H1 (cell line): Measurements from ENCODE around the gene RING1. TPM values are rescaled to one million over a fixed set of nuclear protein-coding genes. Genes with fewer than 3 reads are reported as not detected.

ENCODE experiments used
- CTCF ChIA-PET: fragments of 300-600 bp; sonication (Branson Sonifier 250); formaldehyde crosslinking; loops from one replicate; lab custom pipeline; 2021; ENCODE audit not compliant: partially characterized antibody; lab: Charles Lee
- POLR2A ChIA-PET: fragments of 300-600 bp; sonication (Branson Sonifier 250); formaldehyde crosslinking; loops from one replicate; lab custom pipeline; 2021; ENCODE audit warnings: inconsistent platforms; ENCODE audit not compliant: partially characterized antibody; lab: Charles Lee
- DNase-seq, 2 experiments: peaks; one replicate each; pipeline versions ENCODE4 v3.0.0 to v3.0.0-alpha.2; 2010 to 2022; ENCODE audit warnings: low spot score in 2 of 2, low read depth in 1 of 2, mixed read lengths in 1 of 2
- FAIRE-seq: peaks from 2 replicates; lab custom pipeline; 2011; peaks lifted over from hg19 to GRCh38; lab: Jason Lieb, UNC
- H2AFZ ChIP-seq: 2 replicates; pipeline ENCODE4 v1.8.1; 2012; ENCODE audit warnings: low read length, inconsistent platforms
- H2AK5ac ChIP-seq: 2 replicates; pipeline ENCODE4 v1.6.1; 2013; ENCODE audit warnings: low read depth, low read length
- H2BK120ac ChIP-seq: replicated peaks from 2 replicates; pipeline ENCODE3; 2013; ENCODE audit warnings: low read depth, low read length, inconsistent platforms
- H2BK12ac ChIP-seq: 2 replicates; pipeline ENCODE4 v1.6.1; 2013; ENCODE audit warnings: low read depth, low read length
- H2BK15ac ChIP-seq: 2 replicates; pipeline ENCODE4 v1.6.1; 2013; ENCODE audit warnings: low read length
- H2BK20ac ChIP-seq: 2 replicates; pipeline ENCODE4 v1.6.1; 2013; ENCODE audit warnings: low read length
- H2BK5ac ChIP-seq: 2 replicates; pipeline ENCODE4 v1.6.1; 2013; ENCODE audit warnings: low read depth, low read length
- H3K14ac ChIP-seq: 2 replicates; pipeline ENCODE4 v1.6.1; 2013; ENCODE audit warnings: inconsistent platforms; ENCODE audit not compliant: insufficient read length
- H3K18ac ChIP-seq: 2 replicates; pipeline ENCODE4 v1.6.1; 2013; ENCODE audit warnings: low read length; ENCODE audit errors: extremely low read depth
- H3K23ac ChIP-seq: 2 replicates; pipeline ENCODE4 v1.6.1; 2013; ENCODE audit warnings: inconsistent platforms; ENCODE audit not compliant: insufficient read length
- H3K23me2 ChIP-seq: 2 replicates; pipeline ENCODE4 v1.6.1; 2013; ENCODE audit warnings: low read depth, low read length
- H3K27ac ChIP-seq: 2 replicates; pipeline ENCODE4 v1.6.1; 2011; ENCODE audit warnings: low read depth, low read length, inconsistent platforms
- H3K27me3 ChIP-seq, 4 experiments: replicated peaks in 1 of 4; 1 replicate in 1 of 4; 2 replicates in 3 of 4; pipeline versions ENCODE4 v1.6.1 to v1.8.1; 2011 to 2013; ENCODE audit warnings: low read length in 3 of 4, mild to moderate bottlenecking in 3 of 4, inconsistent platforms in 2 of 4, mixed read lengths in 2 of 4, moderate library complexity in 1 of 4; ENCODE audit not compliant: control insufficient read depth in 3 of 4, insufficient read depth in 3 of 4; ENCODE audit errors: extremely low read depth in 1 of 4
- H3K36me3 ChIP-seq, 4 experiments: 2 replicates each; pipeline versions ENCODE4 v1.6.1 to v1.8.1; 2011 to 2013; ENCODE audit warnings: mild to moderate bottlenecking in 4 of 4, low read length in 3 of 4, moderate library complexity in 2 of 4, control low read depth in 1 of 4, inconsistent platforms in 1 of 4; ENCODE audit not compliant: insufficient read depth in 4 of 4, control insufficient read depth in 2 of 4
- H3K4ac ChIP-seq: replicated peaks from 2 replicates; pipeline ENCODE3; 2013; ENCODE audit warnings: low read length, low read depth, mixed read lengths, inconsistent platforms; ENCODE audit not compliant: insufficient read length
- H3K4me1 ChIP-seq, 4 experiments: replicated peaks in 1 of 4; 1 replicate in 1 of 4; 2 replicates in 3 of 4; pipeline versions ENCODE4 v1.6.1 to v1.8.1; 2011 to 2013; ENCODE audit warnings: low read length in 3 of 4, inconsistent platforms in 2 of 4, mixed read lengths in 1 of 4; ENCODE audit not compliant: insufficient read depth in 4 of 4, control insufficient read depth in 3 of 4
- H3K4me2 ChIP-seq, 2 experiments: 2 replicates each; pipeline versions ENCODE4 v1.6.1 to v1.8.1; 2011 to 2013; ENCODE audit warnings: low read depth in 2 of 2, low read length in 2 of 2, control low read depth in 1 of 2, inconsistent platforms in 1 of 2, mild to moderate bottlenecking in 1 of 2; ENCODE audit not compliant: insufficient read depth in 1 of 2
- H3K4me3 ChIP-seq, 4 experiments: fragments of 200-600, 300-600 bp in 1 of 4; sonication (generic), shearing (Covaris generic), sonication (Bioruptor Twin) in 1 of 4; 2 replicates each; pipeline versions ENCODE4 v1.5.1 to v1.8.1; 2011 to 2016; ENCODE audit warnings: low read length in 4 of 4, low read depth in 3 of 4, control low read depth in 2 of 4, inconsistent platforms in 2 of 4, mild to moderate bottlenecking in 2 of 4, mixed read lengths in 1 of 4, moderate library complexity in 1 of 4; ENCODE audit not compliant: insufficient read depth in 2 of 4; ENCODE audit errors: extremely low read depth in 1 of 4
- H3K56ac ChIP-seq: replicated peaks from 2 replicates; pipeline ENCODE3; 2013; ENCODE audit warnings: low read depth, mild to moderate bottlenecking, mixed read lengths, low read length, inconsistent platforms; ENCODE audit not compliant: insufficient read length
- H3K79me1 ChIP-seq: 2 replicates; pipeline ENCODE4 v1.6.1; 2013; ENCODE audit warnings: low read depth, low read length, control low read depth
- H3K79me2 ChIP-seq, 2 experiments: 2 replicates each; pipeline versions ENCODE4 v1.6.1 to v1.8.1; 2012 to 2013; ENCODE audit warnings: low read length in 2 of 2, mild to moderate bottlenecking in 2 of 2, inconsistent platforms in 1 of 2; ENCODE audit not compliant: insufficient read depth in 2 of 2, control insufficient read depth in 1 of 2
- H3K9ac ChIP-seq, 4 experiments: replicated peaks in 1 of 4; 1 replicate in 1 of 4; 2 replicates in 3 of 4; pipeline versions ENCODE4 v1.6.1 to v1.8.1; 2011 to 2013; ENCODE audit warnings: low read depth in 3 of 4, low read length in 3 of 4, control low read depth in 2 of 4, mild to moderate bottlenecking in 2 of 4, moderate library complexity in 2 of 4, inconsistent platforms in 1 of 4; ENCODE audit errors: extremely low read depth in 1 of 4
- H3K9me3 ChIP-seq, 2 experiments: 2 replicates each; pipeline versions ENCODE4 v1.6.1 to v1.8.1; 2012 to 2013; ENCODE audit warnings: mild to moderate bottlenecking in 2 of 2, moderate library complexity in 2 of 2, control low read depth in 1 of 2, inconsistent platforms in 1 of 2, low read depth in 1 of 2, low read length in 1 of 2, mixed read lengths in 1 of 2; ENCODE audit not compliant: insufficient read depth in 2 of 2
- H4K20me1 ChIP-seq, 2 experiments: replicated peaks in 1 of 2; 2 replicates each; pipeline versions ENCODE3 to v1.8.1; 2011 to 2013; ENCODE audit warnings: inconsistent platforms in 2 of 2, low read length in 2 of 2, mild to moderate bottlenecking in 1 of 2; ENCODE audit not compliant: insufficient read depth in 2 of 2, control insufficient read depth in 1 of 2
- H4K5ac ChIP-seq: 2 replicates; pipeline ENCODE4 v1.6.1; 2013; ENCODE audit warnings: low read length, low read depth, mixed read lengths, inconsistent platforms; ENCODE audit not compliant: insufficient read length
- H4K8ac ChIP-seq: 2 replicates; pipeline ENCODE4 v1.8.0; 2013; ENCODE audit warnings: mild to moderate bottlenecking, moderate library complexity, low read length, inconsistent platforms; ENCODE audit not compliant: insufficient read depth; ENCODE audit errors: extremely low read depth
- H4K91ac ChIP-seq: replicated peaks from 2 replicates; pipeline ENCODE3; 2013; ENCODE audit warnings: low read length, mixed read lengths, inconsistent platforms; ENCODE audit not compliant: insufficient read length
- BCL11A ChIP-seq, 2 experiments: IDR thresholded peaks; one replicate each; pipeline ENCODE4 v1.6.1; 2011; ENCODE audit warnings: low read depth in 2 of 2, low read length in 2 of 2, mild to moderate bottlenecking in 2 of 2
- CBX5 ChIP-seq: fragments of 300-800, 300-1000 bp; sonication (generic); IDR thresholded peaks from 2 replicates; pipeline ENCODE4 v1.7.1; 2016; ENCODE audit warnings: antibody characterized with exemption, low read length, low read depth
- CREB1 ChIP-seq: IDR thresholded peaks from 2 replicates; pipeline ENCODE4 v1.6.1; 2012; ENCODE audit warnings: inconsistent platforms
- CTBP2 ChIP-seq: IDR thresholded peaks from 2 replicates; pipeline ENCODE4 v1.7.0; 2011; ENCODE audit warnings: borderline replicate concordance, mild to moderate bottlenecking, moderate library complexity, mixed read lengths, low read length; ENCODE audit not compliant: insufficient read depth, insufficient read length
- EP300 ChIP-seq, 2 experiments: IDR thresholded peaks; 1 replicate in 1 of 2; 2 replicates in 1 of 2; pipeline ENCODE4 v1.6.1; 2011 to 2012; ENCODE audit warnings: low read depth in 2 of 2, low read length in 2 of 2, mild to moderate bottlenecking in 2 of 2, borderline replicate concordance in 1 of 2, inconsistent platforms in 1 of 2, moderate library complexity in 1 of 2
- EZH2 ChIP-seq: fragments of 200-600 bp; sonication (generic); IDR thresholded peaks from 2 replicates; pipeline ENCODE4 v1.7.1; 2012; ENCODE audit warnings: low read depth, mild to moderate bottlenecking, moderate library complexity, low read length, inconsistent platforms; ENCODE audit not compliant: severe bottlenecking
- HDAC6 ChIP-seq: IDR thresholded peaks from one replicate; pipeline ENCODE4 v1.7.1; 2012; ENCODE audit warnings: low read depth, mild to moderate bottlenecking, inconsistent platforms, low read length, moderate library complexity
- NANOG ChIP-seq: IDR thresholded peaks from 2 replicates; pipeline ENCODE4 v1.6.1; 2011; ENCODE audit warnings: low read length, low read depth, mild to moderate bottlenecking, inconsistent platforms; ENCODE audit not compliant: insufficient read depth, poor library complexity, severe bottlenecking
- SAP30 ChIP-seq: fragments of 300-600 bp; sonication (generic); IDR thresholded peaks from 2 replicates; pipeline ENCODE4 v1.7.1; 2012; ENCODE audit warnings: low read length, moderate library complexity, mild to moderate bottlenecking, inconsistent platforms; ENCODE audit not compliant: insufficient read depth, insufficient replicate concordance
- TAF7 ChIP-seq: optimal IDR thresholded peaks from 2 replicates; pipeline ENCODE3; 2011; ENCODE audit warnings: low read depth, mild to moderate bottlenecking, inconsistent platforms, low read length, moderate library complexity, borderline replicate concordance
- TBP ChIP-seq: IDR thresholded peaks from 2 replicates; pipeline ENCODE4 v1.6.1; 2011; ENCODE audit warnings: low read depth, low read length, improper control_type of control experiment
- ZNF274 ChIP-seq: IDR thresholded peaks from 2 replicates; pipeline ENCODE4 v1.7.0; 2012; ENCODE audit warnings: low read length, borderline replicate concordance; ENCODE audit errors: extremely low read depth
- WGBS, 2 experiments: shearing (Covaris generic) in 1 of 2; methylation state at CpG; one replicate each; pipeline versions ENCODE4 v1.1.6 to v1.1.7; 2013 to 2015; ENCODE audit warnings: low lambda C conversion rate in 2 of 2, mixed read lengths in 2 of 2, inconsistent platforms in 1 of 2, low coverage in 1 of 2, missing lambda C conversion rate in 1 of 2; ENCODE audit not compliant: insufficient replicate concordance in 2 of 2, insufficient coverage in 1 of 2, insufficient read length in 1 of 2; ENCODE audit errors: extremely low coverage in 1 of 2, missing lambda C conversion rate in 1 of 2; 5-methylcytosine and 5-hydroxymethylcytosine counted together
- polyA plus RNA-seq, 7 experiments: library from polyadenylated mRNA; depleted of rRNA in 3 of 7; stranded (reverse) in 5 of 7; unstranded in 2 of 7; fragments of >200 nt in 5 of 7; fragments of 200-250 nt in 2 of 7; gene quantifications; 1 replicate in 5 of 7; 2 replicates in 1 of 7; 4 replicates in 1 of 7; pipeline versions ENCODE4 v1.2.1 to v1.2.3, GENCODE V29; 2011 to 2013; ENCODE audit warnings: missing spikeins in 2 of 7, mixed read lengths in 2 of 7
- total RNA-seq: library from RNA; stranded (reverse); fragmentation: NEBNext Ultra II Directional; extraction: Animal tissue kit (Norgen Biotek cat#: 25700); gene quantifications from 2 replicates; pipeline ENCODE4 v1.2.1, GENCODE V29; 2021

Gene RING1
- total and polyA plus RNA-seq, 2 of the 8 experiments (the other 6 are each of a cell fraction or from before 2014, with no cell fraction given), result 16.4 to 26.0 TPM

- Histone ChIP-seq H3K79me1 (no peaks in the 10 kb centered on the region), H3K27ac (no peak overlapping the region), H4K20me1 (no peaks in the 10 kb centered on the region), H2AFZ (no peak overlapping the region), H3K56ac (no peak overlapping the region), H3K79me2 (no peaks in the 10 kb centered on the region), H3K27me3 (peaks cover 0 to 8% (median 2%) of the 10 kb centered on the region in 4 experiments; a peak in 4 of 7 replicates), H3K18ac (no peak overlapping the region), H4K91ac (no peak overlapping the region), H3K9ac (no peak overlapping the region), H2AK5ac (no peak overlapping the region), H3K14ac (no peak overlapping the region), H2BK20ac (no peak overlapping the region), H3K4me1 (peaks cover 0 to 6% (median 2%) of the 10 kb centered on the region in 4 experiments; a peak in 6 of 7 replicates), H4K5ac (no peak overlapping the region), H3K9me3 (no peaks in the 10 kb centered on the region), H2BK5ac (no peak overlapping the region), H3K23me2 (peaks cover 7% of the 10 kb centered on the region; the same call in 1 of the 2 replicates), H2BK120ac (no peak overlapping the region), H3K4ac (no peak overlapping the region), H3K36me3 (no peaks in the 10 kb centered on the region), H2BK15ac (no peak overlapping the region), H2BK12ac (no peak overlapping the region), H3K4me3 (no peak overlapping the region), H4K8ac (no peak overlapping the region), H3K4me2 (no peak overlapping the region), H3K23ac (no peak overlapping the region)
- POLR2A ChIA-PET, result interaction anchor here (0.9 to 3.0 kb wide), 3 partner anchors 48 to 194 kb away, joined by 4 to 8 read pairs (median 5); no protein-coding TSS in a partner anchor
- CTCF ChIA-PET, result interaction anchor here (0.6 to 9.5 kb wide), 5 partner anchors 17 to 181 kb away, joined by 3 to 57 read pairs (median 5); no protein-coding TSS in a partner anchor
- 92% methylated on average over 17 of the region's 17 CpGs; no CpG with 5 or more reads in 1 of the 2 experiments for WGBS, 2 experiments
- FAIRE-seq (no peak), DNase-seq (no peak)
- TF ChIP-seq HDAC6 (no peak), NANOG (no peak), EP300 (IDR thresholded peaks at IDR 0.05; ENCODE audit: borderline replicate concordance in 1 of 2, low read depth in 2 of 2, low read length in 2 of 2) (no peak), ZNF274 (no peak), CREB1 (no peak), BCL11A (IDR thresholded peaks at IDR 0.05; ENCODE audit: low read depth in 2 of 2, low read length in 2 of 2) (no peak), TAF7 (no peak), SAP30 (no peak), CTBP2 (no peak), TBP (no peak), EZH2 (no peak), CBX5 (no peak)
Observed at GRCh38 chr6:33165581-33166258, 42.6 kb upstream of the RING1 start.
